ENCODE data around the gene CHRND.

The CHRND gene

DNA sequence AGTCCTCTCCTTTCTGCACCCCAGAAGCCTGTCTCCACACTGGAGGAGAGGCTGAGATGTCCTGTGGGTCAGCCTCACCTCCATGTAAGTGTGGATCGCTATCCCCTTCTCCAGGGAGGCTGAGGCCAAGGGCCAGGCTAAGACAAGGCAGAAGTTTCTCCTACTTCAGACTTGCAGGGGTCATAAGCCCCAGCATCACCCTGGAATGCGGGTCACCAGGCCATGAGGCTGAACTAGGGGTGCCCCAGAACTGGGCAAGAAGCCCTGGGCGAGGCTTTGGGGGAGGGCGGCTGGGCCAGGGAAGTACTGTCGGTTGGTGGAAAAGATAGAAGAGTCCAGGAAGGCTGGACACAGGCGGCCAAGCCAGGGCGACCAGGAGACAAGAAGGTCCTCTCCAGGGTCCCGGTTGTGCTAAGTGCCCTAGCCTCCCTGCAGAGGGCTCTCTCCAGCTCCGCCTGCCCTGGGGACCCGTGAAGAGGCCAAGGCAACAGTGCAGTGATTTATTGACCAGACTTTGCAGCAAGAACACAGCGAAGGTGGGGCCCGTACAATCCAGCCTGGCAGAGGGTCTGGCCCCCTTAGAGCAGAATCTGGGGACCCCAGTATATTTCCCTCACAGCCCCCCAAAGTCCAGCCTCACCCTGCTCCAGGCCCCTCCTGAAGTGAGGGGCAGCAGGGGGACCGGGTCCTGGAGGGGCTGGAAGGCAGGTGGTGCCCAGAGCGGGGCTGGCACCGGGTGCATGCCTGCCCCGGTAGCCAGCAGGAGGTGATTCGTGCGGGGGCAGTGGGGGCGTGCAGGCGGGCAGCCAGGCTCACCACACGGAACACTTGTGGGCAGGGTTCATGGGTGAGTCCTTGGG lies 46.4 kb upstream of the CHRND start:
- Histone ChIP-seq H3K4me2 (ENCODE audit: low read length) (no peak overlapping the region), H3K27me3 (ENCODE audit: control insufficient read depth, insufficient read depth, low read length) (no peaks in the 10 kb centered on the region), H3K9ac (no peak overlapping the region), H3K9me3 (ENCODE audit: control insufficient read depth, low read length) (no peaks in the 10 kb centered on the region), H3K4me1 (no peaks in the 10 kb centered on the region), H3K27ac (no peak overlapping the region), H3K4me3 (ENCODE audit: low read depth, low read length) (no peak overlapping the region), H3K36me3 (ENCODE audit: control insufficient read depth, insufficient read depth, low read length) (no peaks in the 10 kb centered on the region), H2AFZ (no peak overlapping the region), H3K79me2 (no peaks in the 10 kb centered on the region)
- TF ChIP-seq, protein P1, sequence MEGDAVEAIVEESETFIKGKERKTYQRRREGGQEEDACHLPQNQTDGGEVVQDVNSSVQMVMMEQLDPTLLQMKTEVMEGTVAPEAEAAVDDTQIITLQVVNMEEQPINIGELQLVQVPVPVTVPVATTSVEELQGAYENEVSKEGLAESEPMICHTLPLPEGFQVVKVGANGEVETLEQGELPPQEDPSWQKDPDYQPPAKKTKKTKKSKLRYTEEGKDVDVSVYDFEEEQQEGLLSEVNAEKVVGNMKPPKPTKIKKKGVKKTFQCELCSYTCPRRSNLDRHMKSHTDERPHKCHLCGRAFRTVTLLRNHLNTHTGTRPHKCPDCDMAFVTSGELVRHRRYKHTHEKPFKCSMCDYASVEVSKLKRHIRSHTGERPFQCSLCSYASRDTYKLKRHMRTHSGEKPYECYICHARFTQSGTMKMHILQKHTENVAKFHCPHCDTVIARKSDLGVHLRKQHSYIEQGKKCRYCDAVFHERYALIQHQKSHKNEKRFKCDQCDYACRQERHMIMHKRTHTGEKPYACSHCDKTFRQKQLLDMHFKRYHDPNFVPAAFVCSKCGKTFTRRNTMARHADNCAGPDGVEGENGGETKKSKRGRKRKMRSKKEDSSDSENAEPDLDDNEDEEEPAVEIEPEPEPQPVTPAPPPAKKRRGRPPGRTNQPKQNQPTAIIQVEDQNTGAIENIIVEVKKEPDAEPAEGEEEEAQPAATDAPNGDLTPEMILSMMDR (IDR thresholded peaks at IDR 0.05): no peak

DNA sequence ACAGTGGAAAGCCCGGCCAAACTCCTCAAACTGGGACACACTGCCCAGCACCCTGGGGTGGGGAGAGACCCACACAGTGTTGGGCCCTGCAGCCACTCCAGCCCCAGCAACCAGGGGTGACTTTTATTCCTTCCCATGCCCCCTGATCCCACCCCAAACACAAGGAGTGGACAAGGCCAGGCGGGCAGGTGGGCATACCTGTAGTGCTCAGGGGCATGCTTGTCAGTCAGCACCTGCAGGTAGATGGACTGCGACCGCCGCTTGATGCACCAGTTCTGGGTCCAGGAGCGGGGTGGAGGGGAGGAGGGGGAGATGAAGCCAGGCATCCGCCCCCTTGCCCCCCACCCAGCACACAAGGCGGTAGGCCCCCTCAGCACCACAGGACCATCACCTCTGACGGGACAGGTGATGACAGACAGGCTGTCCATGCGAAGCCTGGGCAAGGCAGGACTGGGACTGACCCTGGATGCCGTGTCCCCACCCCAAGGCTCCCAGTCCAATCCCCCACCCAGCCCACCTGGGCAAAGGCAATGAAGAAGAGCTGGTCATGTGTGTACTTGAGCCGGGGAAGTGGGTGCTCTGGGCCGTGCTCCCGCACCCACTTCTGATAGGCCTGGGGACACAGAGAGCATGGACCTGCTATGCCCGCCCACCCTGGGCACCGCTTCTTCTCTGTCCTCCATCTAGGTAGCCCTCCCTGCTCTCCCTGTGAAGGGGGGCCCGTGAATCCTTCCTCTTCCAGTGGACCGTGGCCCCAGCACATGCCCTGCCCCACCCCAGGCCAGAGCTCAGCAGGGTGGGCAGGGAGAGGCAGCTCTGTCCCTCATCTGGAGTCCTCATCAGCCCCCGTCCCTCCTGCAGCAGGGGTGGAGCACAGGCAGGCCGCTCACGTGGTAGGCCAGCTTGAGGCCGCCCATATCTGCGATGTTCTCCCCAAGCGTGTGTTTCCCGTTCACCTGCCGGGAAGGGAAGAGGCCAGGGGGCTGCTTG lies 45.5 kb upstream of the CHRND start:
- no peak overlapping the region for H3K27ac ChIP-seq
- no peaks in the 10 kb centered on the region for H3K4me1 ChIP-seq
- no peaks in the 10 kb centered on the region for H3K79me2 ChIP-seq
- no peak overlapping the region for H3K4me2 ChIP-seq (ENCODE audit: low read length)
- no peaks in the 10 kb centered on the region for H3K27me3 ChIP-seq (ENCODE audit: control insufficient read depth, insufficient read depth, low read length)
- H3K9me3 ChIP-seq (ENCODE audit: control insufficient read depth, low read length): no peaks in the 10 kb centered on the region
- TF ChIP-seq, protein P1 (IDR thresholded peaks at IDR 0.05): no peak
- H3K4me3 ChIP-seq (ENCODE audit: low read depth, low read length): no peak overlapping the region
- H3K9ac ChIP-seq: no peak overlapping the region
- no peak overlapping the region for H2AFZ ChIP-seq
- H3K36me3 ChIP-seq (ENCODE audit: control insufficient read depth, insufficient read depth, low read length): no peaks in the 10 kb centered on the region

DNA sequence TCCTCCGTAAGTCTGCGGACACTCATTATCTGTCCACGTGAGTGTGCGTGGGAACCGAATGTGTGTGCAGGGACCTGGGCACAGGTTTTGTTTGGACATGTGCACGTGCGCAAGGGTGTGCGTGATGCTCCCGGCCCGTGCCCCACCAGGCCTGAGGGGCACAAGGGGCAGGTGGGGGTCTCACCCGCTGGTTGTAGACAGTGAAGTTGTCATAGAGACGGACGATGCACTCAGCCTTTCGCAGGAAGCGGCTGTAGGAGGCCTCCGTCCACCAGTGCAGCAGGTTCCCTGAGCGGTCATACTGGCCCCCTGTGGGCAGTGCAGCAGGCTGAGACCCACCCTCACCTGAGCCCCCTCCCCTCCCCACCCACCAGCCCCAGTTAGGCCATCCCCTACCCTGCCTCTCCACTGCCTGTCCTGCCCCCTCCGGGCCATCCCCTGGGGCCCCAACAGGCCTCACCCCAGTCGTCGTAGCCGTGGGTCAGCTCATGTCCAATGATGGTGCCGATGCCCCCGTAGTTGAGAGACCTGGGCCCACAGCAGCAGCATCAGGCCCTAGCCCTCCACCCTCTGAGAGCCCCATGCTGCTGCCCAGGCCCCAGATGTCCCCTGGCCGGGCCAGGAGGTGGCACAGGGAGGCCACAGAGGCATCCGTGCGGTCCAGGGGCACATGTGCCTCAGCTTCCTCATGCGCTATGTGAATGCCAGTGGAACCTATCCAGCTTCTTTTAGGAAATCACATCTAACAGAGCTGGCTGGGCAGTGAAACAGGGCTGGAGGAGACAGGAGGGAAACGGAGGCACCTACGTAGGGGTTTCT lies 44.4 kb upstream of the CHRND start:
- H3K4me2 ChIP-seq (ENCODE audit: low read length): no peak overlapping the region
- TF ChIP-seq, protein P1 (IDR thresholded peaks at IDR 0.05): no peak
- no peak overlapping the region for H2AFZ ChIP-seq
- no peak overlapping the region for H3K27ac ChIP-seq
- no peaks in the 10 kb centered on the region for H3K27me3 ChIP-seq (ENCODE audit: control insufficient read depth, insufficient read depth, low read length)
- H3K4me3 ChIP-seq (ENCODE audit: low read depth, low read length): no peak overlapping the region
- no peaks in the 10 kb centered on the region for H3K79me2 ChIP-seq
- H3K9ac ChIP-seq: no peak overlapping the region
- no peaks in the 10 kb centered on the region for H3K4me1 ChIP-seq
- H3K36me3 ChIP-seq (ENCODE audit: control insufficient read depth, insufficient read depth, low read length): no peaks in the 10 kb centered on the region
- H3K9me3 ChIP-seq (ENCODE audit: control insufficient read depth, low read length): no peaks in the 10 kb centered on the region

DNA sequence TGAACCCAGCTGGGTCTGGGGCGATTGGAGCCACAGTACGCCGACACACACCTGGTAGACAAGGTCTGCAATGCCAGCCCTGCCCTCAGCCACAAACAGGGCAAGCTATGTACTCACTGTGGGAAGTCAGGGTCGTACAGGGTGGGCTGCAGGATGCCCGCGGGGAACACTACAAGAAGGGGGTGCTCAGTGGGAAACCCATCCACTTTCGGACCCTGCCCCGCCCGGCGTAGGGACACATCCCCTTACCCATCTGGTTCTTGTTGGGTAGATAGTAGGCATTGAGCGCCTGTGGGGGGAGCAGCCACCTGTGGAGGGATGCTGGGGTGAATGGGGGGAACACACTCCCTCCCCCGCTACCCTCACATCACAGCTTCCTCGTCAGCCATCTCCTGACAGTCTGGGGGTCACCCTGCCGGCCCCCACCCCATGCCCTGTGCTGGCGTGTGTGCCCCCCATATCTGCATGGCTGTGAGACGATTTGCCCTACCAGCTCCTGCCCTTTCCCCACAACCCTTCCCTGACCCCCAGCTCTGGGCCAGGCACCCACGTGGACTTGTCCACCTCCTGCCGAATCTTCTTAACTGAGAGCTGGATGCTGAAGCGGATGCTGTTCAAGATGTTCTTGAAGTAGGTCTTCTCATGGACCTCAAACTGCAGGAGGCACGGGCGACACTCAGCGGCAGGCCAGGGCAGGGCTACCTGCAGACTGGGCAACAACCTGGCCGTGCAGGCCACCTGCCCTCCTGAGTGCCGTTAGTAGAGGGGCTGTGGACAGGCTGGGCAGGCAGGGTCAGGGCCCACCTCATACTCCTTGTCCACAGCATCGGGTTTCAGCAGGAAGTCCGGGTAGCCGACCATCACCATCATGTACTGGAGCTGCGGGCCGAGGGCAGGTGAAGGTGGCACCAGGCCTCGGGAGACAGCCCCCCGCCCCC lies 43.4 kb upstream of the CHRND start:
- H3K4me2 ChIP-seq (ENCODE audit: low read length): no peak overlapping the region
- no peaks in the 10 kb centered on the region for H3K79me2 ChIP-seq
- no peak overlapping the region for H3K4me3 ChIP-seq (ENCODE audit: low read depth, low read length)
- no peak overlapping the region for H3K27ac ChIP-seq
- no peaks in the 10 kb centered on the region for H3K4me1 ChIP-seq
- no peak overlapping the region for H3K9ac ChIP-seq
- no peaks in the 10 kb centered on the region for H3K9me3 ChIP-seq (ENCODE audit: control insufficient read depth, low read length)
- no peaks in the 10 kb centered on the region for H3K36me3 ChIP-seq (ENCODE audit: control insufficient read depth, insufficient read depth, low read length)
- peaks cover 3% of the 10 kb centered on the region for H3K27me3 ChIP-seq (ENCODE audit: control insufficient read depth, insufficient read depth, low read length)
- TF ChIP-seq, protein P1 (IDR thresholded peaks at IDR 0.05): no peak
- no peak overlapping the region for H2AFZ ChIP-seq

All from parathyroid adenoma (tissue), 2 donors.